Lung (tissue), 12 donors: Measurements from ENCODE around the gene PRKAA1. TPM values are rescaled to one million over a fixed set of nuclear protein-coding genes. Genes with fewer than 3 reads are reported as not detected.

ENCODE experiments used
- ATAC-seq: fragments of 200-7000 bp; cut with Tn5 transposase; one replicate; pipeline ENCODE4 v1.9.1; 2020; ENCODE audit warnings: moderate number of reproducible peaks; ENCODE audit not compliant: insufficient read depth, low FRiP score
- DNase-seq, 3 donors: peaks; one replicate each; pipeline ENCODE4 v3.0.0-alpha.2; 2013 to 2017
- H3K27ac ChIP-seq, 2 donors: one replicate each; pipeline ENCODE4 v1.5.1; 2013; ENCODE audit warnings: mild to moderate bottlenecking in 2 of 2, moderate library complexity in 2 of 2, control low read depth in 1 of 2, inconsistent platforms in 1 of 2, low read depth in 1 of 2, low read length in 1 of 2
- H3K27me3 ChIP-seq, 3 donors: one replicate each; pipeline ENCODE4 v1.5.1; 2013; ENCODE audit warnings: low read length in 2 of 3; ENCODE audit not compliant: control insufficient read depth in 3 of 3, insufficient read depth in 3 of 3
- H3K36me3 ChIP-seq, 4 donors: one replicate each; pipeline ENCODE4 v1.5.1; 2013; ENCODE audit warnings: low read length in 4 of 4, mild to moderate bottlenecking in 1 of 4, moderate library complexity in 1 of 4; ENCODE audit not compliant: control insufficient read depth in 4 of 4, insufficient read depth in 4 of 4
- H3K4me1 ChIP-seq, 5 donors: one replicate each; pipeline ENCODE4 v1.5.1; 2013; ENCODE audit warnings: low read length in 5 of 5, mild to moderate bottlenecking in 2 of 5, moderate library complexity in 1 of 5; ENCODE audit not compliant: control insufficient read depth in 5 of 5, insufficient read depth in 5 of 5
- H3K4me3 ChIP-seq: one replicate; pipeline ENCODE4 v1.5.1; 2013; ENCODE audit warnings: mild to moderate bottlenecking, control low read depth, moderate library complexity
- H3K9ac ChIP-seq, 2 donors: one replicate each; pipeline ENCODE4 v1.5.1; 2013; ENCODE audit warnings: low read length in 2 of 2, control low read depth in 1 of 2; ENCODE audit not compliant: insufficient read depth in 1 of 2
- H3K9me3 ChIP-seq, 4 donors: one replicate each; pipeline ENCODE4 v1.5.1; 2013; ENCODE audit warnings: low read length in 3 of 4, mild to moderate bottlenecking in 1 of 4, moderate library complexity in 1 of 4; ENCODE audit not compliant: control insufficient read depth in 4 of 4, insufficient read depth in 3 of 4
- CTCF ChIP-seq: IDR thresholded peaks from 2 replicates; pipeline ENCODE4 v1.5.1; 2012; ENCODE audit warnings: mild to moderate bottlenecking; ENCODE audit errors: control extremely low read depth, extremely low read depth
- WGBS, 2 donors: extraction: QIAGEN DNeasy Blood & Tissue Kit; methylation state at CpG; one replicate each; pipeline ENCODE4 v1.1.7; 2013; 5-methylcytosine and 5-hydroxymethylcytosine counted together
- polyA plus RNA-seq, 2 donors: library from polyadenylated mRNA; stranded (reverse); fragments of 200-250 nt; gene quantifications; one replicate each; pipeline ENCODE4 v1.2.1, GENCODE V29; 2013
- total RNA-seq, 2 donors: library from RNA; depleted of rRNA in 1 of 2; stranded (reverse); fragments of >200 nt in 1 of 2; gene quantifications; one replicate each; pipeline ENCODE4 v1.2.1, GENCODE V29; 2014 to 2021
- donor health status: control.
- donor health status: control.
- donor health status: Bipolar disorder and iron deficiency.
- donor health status: healthy.
- donor health status: DM: yes; HTN: yes; CAD: no.

Gene PRKAA1
- total and polyA plus RNA-seq, 4 donors, result 24.5 to 113 (median 56.6) TPM

- peak overlapping the region; percentile 88 to 90 for H3K27ac ChIP-seq
- H3K4me1 ChIP-seq, result peaks cover 0 to 12% (median 0%) of the 10 kb centered on the region in 5 donors
- peaks cover 0 to 3% (median 2%) of the 10 kb centered on the region in 4 donors for H3K36me3 ChIP-seq
- no peaks in the 10 kb centered on the region for H3K27me3 ChIP-seq
- H3K9me3 ChIP-seq, result no peaks in the 10 kb centered on the region
- ATAC-seq (peak; percentile 73), DNase-seq (peak; percentile 87 to 96 (median 94))
- peak overlapping the region; percentile 78 to 97 for H3K9ac ChIP-seq
- 0% methylated on average over 11 of the region's 11 CpGs for WGBS, 2 donors
- peak overlapping the region; percentile 95 for H3K4me3 ChIP-seq
- peak; percentile 42 for TF ChIP-seq CTCF
Observed at GRCh38 chr5:40755093-40755406, 43.1 kb downstream of the PRKAA1 start.

DNA sequence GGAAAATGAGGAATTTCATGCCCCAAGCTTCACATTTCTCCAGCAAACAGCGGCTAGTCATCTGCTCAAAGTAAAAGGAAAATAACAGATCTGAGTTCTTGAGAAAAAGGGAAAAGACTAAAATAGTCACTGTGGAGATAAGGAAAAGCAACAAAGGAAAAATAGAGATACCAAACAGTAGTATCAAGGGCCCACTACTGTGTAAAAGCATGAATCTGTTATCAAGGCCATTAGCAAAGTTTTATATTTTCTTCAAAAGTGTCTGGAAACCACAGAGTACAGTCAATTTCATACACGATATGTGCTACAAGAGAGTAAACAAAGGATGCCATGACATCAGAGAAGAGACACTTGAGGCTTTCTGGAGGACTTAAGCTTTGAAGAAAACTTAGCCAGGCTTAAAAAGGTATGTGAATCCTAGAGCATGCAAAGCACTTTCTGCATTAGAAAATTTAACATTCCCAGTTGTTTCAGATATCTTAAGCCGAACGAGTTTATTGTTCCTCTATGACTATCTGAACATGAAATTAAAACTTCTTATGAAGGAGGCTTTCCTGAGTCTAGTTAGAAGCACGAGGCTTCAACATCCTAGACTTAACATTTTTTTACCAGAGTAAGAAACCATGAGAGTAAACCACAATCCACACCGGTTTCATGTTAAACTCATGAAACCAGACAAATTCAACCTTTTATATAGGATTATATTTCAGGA lies 43.6 kb downstream of the PRKAA1 start:
- no peak overlapping the region for H3K4me3 ChIP-seq
- H3K9me3 ChIP-seq, result no peaks in the 10 kb centered on the region
- TF ChIP-seq CTCF, result no peak
- H3K27ac ChIP-seq, result peak overlapping the region; percentile 10 to 90
- DNase-seq (peak in 2 of 3 donors; percentile 83 to 89), ATAC-seq (no peak)
- peaks cover 0 to 12% (median 0%) of the 10 kb centered on the region in 5 donors for H3K4me1 ChIP-seq
- peaks cover 0 to 3% (median 2%) of the 10 kb centered on the region in 4 donors for H3K36me3 ChIP-seq
- no peaks in the 10 kb centered on the region for H3K27me3 ChIP-seq
- H3K9ac ChIP-seq, result peak overlapping the region; percentile 29 to 97
- WGBS, 2 donors, result 12 to 15% methylated on average over 6 of the region's 6 CpGs

GRCh38 chr5:40746703-40747102 lies 51.5 kb downstream of the PRKAA1 start:
- peak in 2 of 3 donors; percentile 43 to 76 for DNase-seq
- no peak overlapping the region for H3K4me3 ChIP-seq
- WGBS, 2 donors, result 36 to 48% methylated on average over 4 of the region's 4 CpGs

More at GRCh38 chr5:40746703-40747102, 51.5 kb downstream of the PRKAA1 start:
- H3K9me3 ChIP-seq, result no peaks in the 10 kb centered on the region
- peaks cover 0 to 11% (median 2%) of the 10 kb centered on the region in 4 donors for H3K36me3 ChIP-seq
- no peak for ATAC-seq
- no peaks in the 10 kb centered on the region for H3K27me3 ChIP-seq
- no peak for TF ChIP-seq CTCF
- H3K27ac ChIP-seq, result no peak overlapping the region
- H3K9ac ChIP-seq, result no peak overlapping the region
- H3K4me1 ChIP-seq, result peaks cover 0 to 17% (median 0%) of the 10 kb centered on the region in 5 donors
